OCI-LY1 (cell line): ENCODE data around the gene IGFBPL1.

Experiments
- H2AFZ ChIP-seq: fragments of 200-600 bp; sonication (generic), shearing (Covaris generic); 2 replicates; pipeline ENCODE4 v1.6.0; 2014; ENCODE audit warnings: antibody characterized with exemption, mild to moderate bottlenecking, low read length
- H3F3A ChIP-seq: fragments of 200-600 bp; sonication (generic), shearing (Covaris generic); 2 replicates; pipeline ENCODE4 v1.6.0; 2014; ENCODE audit warnings: mild to moderate bottlenecking, antibody characterized with exemption, low read length, moderate library complexity; ENCODE audit not compliant: insufficient read depth
- H3K27ac ChIP-seq: fragments of 200-600 bp; sonication (generic); 2 replicates; pipeline ENCODE4 v1.5.1; 2014; ENCODE audit warnings: low read length, mixed run types, mild to moderate bottlenecking, low read depth; ENCODE audit not compliant: poor library complexity, severe bottlenecking
- H3K27me3 ChIP-seq: fragments of 200-600 bp; sonication (generic); 2 replicates; pipeline ENCODE4 v1.6.0; 2014; ENCODE audit warnings: antibody characterized with exemption, mild to moderate bottlenecking, low read length, moderate library complexity; ENCODE audit not compliant: insufficient read depth
- H3K36me3 ChIP-seq: fragments of 200-600 bp; sonication (generic); 2 replicates; pipeline ENCODE4 v1.6.1; 2014; ENCODE audit warnings: mild to moderate bottlenecking, antibody characterized with exemption, low read length, moderate library complexity, mixed read lengths; ENCODE audit not compliant: insufficient read depth
- H3K4me1 ChIP-seq: fragments of 200-600 bp; sonication (generic); 2 replicates; pipeline ENCODE4 v1.5.1; 2014; ENCODE audit warnings: mild to moderate bottlenecking, low read length, moderate library complexity; ENCODE audit not compliant: insufficient read depth, severe bottlenecking
- H3K4me2 ChIP-seq: fragments of 200-600 bp; sonication (generic), shearing (Covaris generic); 2 replicates; pipeline ENCODE4 v1.6.1; 2014; ENCODE audit warnings: low read length
- H3K4me3 ChIP-seq: fragments of 200-600 bp; sonication (generic); 2 replicates; pipeline ENCODE4 v1.5.1; 2014; ENCODE audit warnings: low read length, low read depth, mild to moderate bottlenecking, mixed read lengths; ENCODE audit not compliant: poor library complexity, severe bottlenecking
- H3K79me2 ChIP-seq: fragments of 200-600 bp; shearing (Covaris generic); 2 replicates; pipeline ENCODE4 v1.6.1; 2016; ENCODE audit warnings: mixed run types, low read length, mixed read lengths; ENCODE audit not compliant: insufficient read depth
- H3K9ac ChIP-seq: fragments of 200-600 bp; sonication (generic), shearing (Covaris generic); 2 replicates; pipeline ENCODE4 v1.6.1; 2014; ENCODE audit warnings: mild to moderate bottlenecking, low read length, mixed read lengths
- H3K9me2 ChIP-seq: fragments of 200-600 bp; sonication (generic), shearing (Covaris generic); 2 replicates; pipeline ENCODE4 v1.6.1; 2014; ENCODE audit warnings: low read depth, mild to moderate bottlenecking, low read length, mixed read lengths
- H3K9me3 ChIP-seq: fragments of 200-600 bp; shearing (Covaris generic); 2 replicates; pipeline ENCODE4 v1.6.1; 2014; ENCODE audit warnings: low read length, mixed read lengths
- H4K20me1 ChIP-seq: fragments of 200-600 bp; sonication (generic), shearing (Covaris generic); 2 replicates; pipeline ENCODE4 v1.6.0; 2016; ENCODE audit warnings: mild to moderate bottlenecking, low read length; ENCODE audit not compliant: insufficient read depth
- EZH2 ChIP-seq: fragments of 200-600 bp; sonication (generic), shearing (Covaris generic); IDR thresholded peaks from 2 replicates; pipeline ENCODE4 v1.8.0; 2017; ENCODE audit warnings: borderline replicate concordance, mixed run types, mild to moderate bottlenecking, antibody characterized with exemption, low read length, moderate library complexity, mixed read lengths
- TF ChIP-seq, protein P1 (sequence below): fragments of 200-600 bp; sonication (generic), shearing (Covaris generic); IDR thresholded peaks from 2 replicates; pipeline ENCODE4 v1.5.1; 2017; ENCODE audit warnings: mild to moderate bottlenecking, antibody characterized with exemption, low read length, moderate library complexity, mixed read lengths

The IGFBPL1 gene

GRCh38 chr9:38396371-38396671, 27.9 kb downstream of the IGFBPL1 start:
- no peak for TF ChIP-seq EZH2
- TF ChIP-seq, protein P1, sequence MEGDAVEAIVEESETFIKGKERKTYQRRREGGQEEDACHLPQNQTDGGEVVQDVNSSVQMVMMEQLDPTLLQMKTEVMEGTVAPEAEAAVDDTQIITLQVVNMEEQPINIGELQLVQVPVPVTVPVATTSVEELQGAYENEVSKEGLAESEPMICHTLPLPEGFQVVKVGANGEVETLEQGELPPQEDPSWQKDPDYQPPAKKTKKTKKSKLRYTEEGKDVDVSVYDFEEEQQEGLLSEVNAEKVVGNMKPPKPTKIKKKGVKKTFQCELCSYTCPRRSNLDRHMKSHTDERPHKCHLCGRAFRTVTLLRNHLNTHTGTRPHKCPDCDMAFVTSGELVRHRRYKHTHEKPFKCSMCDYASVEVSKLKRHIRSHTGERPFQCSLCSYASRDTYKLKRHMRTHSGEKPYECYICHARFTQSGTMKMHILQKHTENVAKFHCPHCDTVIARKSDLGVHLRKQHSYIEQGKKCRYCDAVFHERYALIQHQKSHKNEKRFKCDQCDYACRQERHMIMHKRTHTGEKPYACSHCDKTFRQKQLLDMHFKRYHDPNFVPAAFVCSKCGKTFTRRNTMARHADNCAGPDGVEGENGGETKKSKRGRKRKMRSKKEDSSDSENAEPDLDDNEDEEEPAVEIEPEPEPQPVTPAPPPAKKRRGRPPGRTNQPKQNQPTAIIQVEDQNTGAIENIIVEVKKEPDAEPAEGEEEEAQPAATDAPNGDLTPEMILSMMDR: no peak
- Histone ChIP-seq H3K9me3 (no peaks in the 10 kb centered on the region), H3K9me2 (no peaks in the 10 kb centered on the region), H3K27me3 (0 out of 2 replicates have a peak, but pooled peaks cover 3% of the 10 kb centered on the region), H3K36me3 (no peaks in the 10 kb centered on the region; the same call in 1 of the 2 replicates), H2AFZ (no peak overlapping the region), H3K9ac (no peak overlapping the region), H3F3A (no peaks in the 10 kb centered on the region), H4K20me1 (no peaks in the 10 kb centered on the region), H3K4me1 (peaks cover 8% of the 10 kb centered on the region), H3K4me3 (no peak overlapping the region), H3K27ac (no peak overlapping the region), H3K4me2 (no peak overlapping the region), H3K79me2 (no peaks in the 10 kb centered on the region)

GRCh38 chr9:38395653-38396370, 28.4 kb downstream of the IGFBPL1 start:
- no peak overlapping the region for H3K27ac ChIP-seq
- H3K79me2 ChIP-seq: no peaks in the 10 kb centered on the region
- H3K4me1 ChIP-seq: peaks cover 8% of the 10 kb centered on the region
- no peaks in the 10 kb centered on the region for H4K20me1 ChIP-seq
- H2AFZ ChIP-seq: no peak overlapping the region
- H3F3A ChIP-seq: no peaks in the 10 kb centered on the region
- TF ChIP-seq, protein P1: no peak
- no peak for TF ChIP-seq EZH2
- H3K9ac ChIP-seq: no peak overlapping the region
- H3K9me3 ChIP-seq: no peaks in the 10 kb centered on the region
- H3K4me2 ChIP-seq: no peak overlapping the region
- no peaks in the 10 kb centered on the region for H3K9me2 ChIP-seq
- H3K36me3 ChIP-seq: no peaks in the 10 kb centered on the region; the same call in 1 of the 2 replicates
- 0 out of 2 replicates have a peak, but pooled peaks cover 8% of the 10 kb centered on the region for H3K27me3 ChIP-seq
- no peak overlapping the region for H3K4me3 ChIP-seq

- H3K4me2 ChIP-seq: no peak overlapping the region
- TF ChIP-seq, protein P1: no peak
- TF ChIP-seq EZH2: no peak
- no peaks in the 10 kb centered on the region; the same call in 1 of the 2 replicates for H3K36me3 ChIP-seq
- H3K79me2 ChIP-seq: no peaks in the 10 kb centered on the region
- H4K20me1 ChIP-seq: no peaks in the 10 kb centered on the region
- H3K4me1 ChIP-seq: peaks cover 8% of the 10 kb centered on the region
- no peak overlapping the region for H2AFZ ChIP-seq
- no peaks in the 10 kb centered on the region for H3F3A ChIP-seq
- no peaks in the 10 kb centered on the region for H3K9me3 ChIP-seq
- no peaks in the 10 kb centered on the region for H3K9me2 ChIP-seq
- H3K9ac ChIP-seq: no peak overlapping the region
- no peak overlapping the region for H3K27ac ChIP-seq
- 0 out of 2 replicates have a peak, but pooled peaks cover 9% of the 10 kb centered on the region for H3K27me3 ChIP-seq
- no peak overlapping the region for H3K4me3 ChIP-seq
Measured at GRCh38 chr9:38394416-38394815, 29.8 kb downstream of the IGFBPL1 start.
